Gastrocnemius medialis (tissue), 4 donors: ENCODE data around the gene GALK2. TPM values are rescaled to one million over a fixed set of nuclear protein-coding genes. Genes with fewer than 3 reads are reported as not detected.
"Not testable (repeated sequence)": the region's sequence is repeated elsewhere in the genome, so short reads cannot be mapped to it uniquely, and the experiment has no call there.

Experiments used
- ATAC-seq, 2 donors: fragments of 150-250 bp; one replicate each; pipeline ENCODE4 v1.9.1; 2016
- DNase-seq, 2 donors: peaks; one replicate each; pipeline ENCODE4 v3.0.0-alpha.2; 2019
- H3K27ac ChIP-seq, 4 donors: fragments of 200-600 bp; sonication (generic); 1 replicate in 1 of 4; 2 replicates in 3 of 4; pipeline ENCODE4 v1.5.1; 2016 to 2018; ENCODE audit warnings: mild to moderate bottlenecking in 2 of 4, moderate library complexity in 1 of 4
- H3K27me3 ChIP-seq, 3 donors: fragments of 200-600 bp; sonication (generic) in 2 of 3; 1 replicate in 1 of 3; 2 replicates in 2 of 3; pipeline versions ENCODE4 v1.5.1 to v1.6.0; 2016 to 2019; ENCODE audit warnings: mild to moderate bottlenecking in 1 of 3, moderate library complexity in 1 of 3
- H3K36me3 ChIP-seq, 2 donors: fragments of 200-600 bp; sonication (generic) in 1 of 2; one replicate each; pipeline ENCODE4 v1.5.1; 2017 to 2018
- H3K4me1 ChIP-seq, 2 donors: fragments of 200-600 bp; sonication (generic) in 1 of 2; one replicate each; pipeline ENCODE4 v1.5.1; 2016 to 2017; ENCODE audit warnings: mild to moderate bottlenecking in 2 of 2
- H3K4me3 ChIP-seq, 4 donors: fragments of 200-600 bp; sonication (generic) in 3 of 4; 1 replicate in 1 of 4; 2 replicates in 3 of 4; pipeline ENCODE4 v1.5.1; 2016 to 2019; ENCODE audit warnings: mild to moderate bottlenecking in 2 of 4
- H3K9me3 ChIP-seq, 3 donors: fragments of 200-600 bp; sonication (generic) in 2 of 3; 1 replicate in 1 of 3; 2 replicates in 2 of 3; pipeline ENCODE4 v1.5.1; 2016 to 2019
- POLR2A ChIP-seq, 2 donors: fragments of 450-650 bp; IDR thresholded peaks; one replicate each; pipeline ENCODE4 v1.6.1; 2017; ENCODE audit warnings: antibody characterized with exemption in 2 of 2, mild to moderate bottlenecking in 2 of 2, moderate library complexity in 2 of 2
- in situ Hi-C, 4 donors: fragments of 200-750 bp; cut with MboI; loops; one replicate each; pipeline versions ENCODE4 v1.15.0 to v1.8.0; 2017; ENCODE audit warnings: low sequenced_read_pairs in 4 of 4
- intact Hi-C: fragments of 100-400 bp; cut with DNase I; formaldehyde crosslinking; loops from one replicate; pipeline ENCODE4 v1.15.1; 2023; ENCODE audit warnings: low total_unique reads
- total RNA-seq, 4 donors: library from RNA; depleted of rRNA; stranded (reverse); fragments of >200 nt; gene quantifications; one replicate each; pipeline versions ENCODE4 v1.1.0 to v1.2.3, GENCODE V29; 2016
- TF ChIP-seq, protein P1 (sequence below), 5 experiments: fragments of 450-650 bp in 3 of 5; fragments of 200-600 bp in 2 of 5; sonication (generic) in 2 of 5; IDR thresholded peaks in 4 of 5; conservative IDR thresholded peaks in 1 of 5; 1 replicate in 4 of 5; 2 replicates in 1 of 5; pipeline ENCODE4 v1.5.1; 2016 to 2019; ENCODE audit warnings: antibody characterized with exemption in 5 of 5, mild to moderate bottlenecking in 3 of 5, moderate library complexity in 3 of 5

The GALK2 gene
- total RNA-seq, 4 donors from 2014 or later = 19.1 to 29.5 (median 22.9) TPM

DNA sequence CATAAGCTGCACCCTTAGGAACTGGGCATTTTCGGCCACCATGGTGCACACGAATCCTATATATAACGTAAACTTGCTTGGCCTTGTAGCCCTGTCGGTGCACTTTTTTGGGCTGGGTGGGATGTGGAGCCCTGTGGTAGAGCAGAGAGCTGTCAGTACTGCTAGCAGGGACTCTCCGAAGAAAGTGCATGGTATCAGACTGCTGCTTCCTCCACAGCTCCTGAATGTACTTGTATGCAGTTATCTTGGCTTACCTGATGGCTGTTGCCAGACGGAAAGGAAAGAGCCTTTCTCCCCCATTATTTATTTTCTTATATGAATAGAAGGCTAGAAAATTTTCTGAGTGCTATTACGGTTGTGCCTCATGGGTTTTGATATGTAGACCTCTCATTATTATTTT, 8.4 kb downstream of the GALK2 start:
- ATAC-seq = no peak
- intact Hi-C loops (no loop called here), in situ Hi-C loops (no loop called here)
- no peaks in the 10 kb centered on the region for H3K27me3 ChIP-seq
- no peak for TF ChIP-seq POLR2A (IDR thresholded peaks at IDR 0.05)
- TF ChIP-seq, protein P1, sequence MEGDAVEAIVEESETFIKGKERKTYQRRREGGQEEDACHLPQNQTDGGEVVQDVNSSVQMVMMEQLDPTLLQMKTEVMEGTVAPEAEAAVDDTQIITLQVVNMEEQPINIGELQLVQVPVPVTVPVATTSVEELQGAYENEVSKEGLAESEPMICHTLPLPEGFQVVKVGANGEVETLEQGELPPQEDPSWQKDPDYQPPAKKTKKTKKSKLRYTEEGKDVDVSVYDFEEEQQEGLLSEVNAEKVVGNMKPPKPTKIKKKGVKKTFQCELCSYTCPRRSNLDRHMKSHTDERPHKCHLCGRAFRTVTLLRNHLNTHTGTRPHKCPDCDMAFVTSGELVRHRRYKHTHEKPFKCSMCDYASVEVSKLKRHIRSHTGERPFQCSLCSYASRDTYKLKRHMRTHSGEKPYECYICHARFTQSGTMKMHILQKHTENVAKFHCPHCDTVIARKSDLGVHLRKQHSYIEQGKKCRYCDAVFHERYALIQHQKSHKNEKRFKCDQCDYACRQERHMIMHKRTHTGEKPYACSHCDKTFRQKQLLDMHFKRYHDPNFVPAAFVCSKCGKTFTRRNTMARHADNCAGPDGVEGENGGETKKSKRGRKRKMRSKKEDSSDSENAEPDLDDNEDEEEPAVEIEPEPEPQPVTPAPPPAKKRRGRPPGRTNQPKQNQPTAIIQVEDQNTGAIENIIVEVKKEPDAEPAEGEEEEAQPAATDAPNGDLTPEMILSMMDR (IDR thresholded peaks at IDR 0.05 in 4 of 5, conservative IDR thresholded peaks at IDR 0.05 in 1 of 5) = no peak
- H3K27ac ChIP-seq = no peak overlapping the region
- no peaks in the 10 kb centered on the region for H3K9me3 ChIP-seq
- no peaks in the 10 kb centered on the region for H3K4me1 ChIP-seq
- no peak overlapping the region for H3K4me3 ChIP-seq
- no peak for DNase-seq
- H3K36me3 ChIP-seq = no peaks in the 10 kb centered on the region

DNA sequence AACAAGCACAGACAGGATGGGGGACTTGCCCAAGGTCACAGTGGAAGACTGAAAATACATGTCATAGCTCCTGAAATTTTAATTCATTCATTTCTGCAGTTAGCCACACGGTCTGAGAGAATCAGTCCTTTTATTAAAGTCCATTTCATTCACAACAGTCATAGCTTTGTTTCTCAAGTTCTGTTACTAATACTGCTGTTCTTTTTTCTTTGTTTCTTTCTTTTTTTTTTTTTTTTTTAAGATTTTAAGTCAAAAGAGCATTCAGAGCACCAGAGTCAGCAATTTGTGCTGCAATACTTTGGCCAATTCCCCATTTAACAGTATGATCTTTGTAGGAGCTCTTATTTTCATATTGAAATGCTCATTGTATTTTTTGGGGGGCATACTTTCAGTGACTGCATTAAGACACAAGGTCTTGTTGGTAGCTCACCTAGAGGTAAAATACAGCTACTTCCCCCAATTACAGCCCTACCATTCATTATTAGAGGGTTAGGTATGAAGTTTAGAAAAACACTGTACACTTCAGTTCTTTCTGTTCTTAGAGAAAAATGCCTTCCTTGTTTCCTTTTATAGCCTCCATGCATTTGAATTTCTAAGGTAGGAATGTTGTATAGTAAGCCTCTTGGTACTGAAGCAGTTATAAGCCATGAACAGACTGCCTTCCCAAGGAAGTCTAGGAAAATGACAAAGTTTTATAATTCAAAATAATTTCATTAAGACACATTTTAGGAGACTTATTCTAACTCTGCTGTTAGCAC, 9.6 kb downstream of the GALK2 start:
- ATAC-seq = no peak
- DNase-seq = no peak
- Histone ChIP-seq H3K27me3 (no peaks in the 10 kb centered on the region), H3K9me3 (no peaks in the 10 kb centered on the region), H3K27ac (no peak overlapping the region), H3K36me3 (no peaks in the 10 kb centered on the region), H3K4me1 (no peaks in the 10 kb centered on the region), H3K4me3 (no peak overlapping the region)
- in situ Hi-C loops (no loop called here), intact Hi-C loops (no loop called here)
- TF ChIP-seq, protein P1 (IDR thresholded peaks at IDR 0.05 in 4 of 5, conservative IDR thresholded peaks at IDR 0.05 in 1 of 5) = no peak
- no peak for TF ChIP-seq POLR2A (IDR thresholded peaks at IDR 0.05)

DNA sequence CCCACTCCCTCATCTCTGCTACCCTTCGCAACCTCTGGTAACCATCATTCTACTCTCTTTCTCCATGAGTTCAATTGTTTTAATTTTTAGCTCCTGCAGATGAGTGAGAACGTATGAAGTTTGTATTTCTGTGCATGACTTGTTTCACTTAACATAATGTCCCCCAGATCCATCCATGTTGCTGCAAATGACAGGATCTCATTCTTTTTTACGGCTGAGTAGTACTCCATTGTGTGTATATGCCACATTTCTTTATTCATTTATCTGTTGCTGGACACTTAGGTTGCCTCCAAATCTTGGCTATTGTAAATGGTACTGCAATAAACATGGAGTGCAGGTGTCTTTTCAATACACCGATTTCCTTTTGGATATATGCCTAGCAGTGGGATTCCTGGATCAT, 12.1 kb downstream of the GALK2 start:
- DNase-seq (no peak), ATAC-seq (no peak)
- intact Hi-C loops (no loop called here), in situ Hi-C loops (no loop called here)
- no peaks in the 10 kb centered on the region for H3K36me3 ChIP-seq
- H3K27me3 ChIP-seq = no peaks in the 10 kb centered on the region
- H3K27ac ChIP-seq = no peak overlapping the region
- no peaks in the 10 kb centered on the region for H3K9me3 ChIP-seq
- TF ChIP-seq, protein P1 (IDR thresholded peaks at IDR 0.05 in 4 of 5, conservative IDR thresholded peaks at IDR 0.05 in 1 of 5) = no peak
- TF ChIP-seq POLR2A (IDR thresholded peaks at IDR 0.05) = no peak
- no peaks in the 10 kb centered on the region for H3K4me1 ChIP-seq
- H3K4me3 ChIP-seq = no peak overlapping the region

DNA sequence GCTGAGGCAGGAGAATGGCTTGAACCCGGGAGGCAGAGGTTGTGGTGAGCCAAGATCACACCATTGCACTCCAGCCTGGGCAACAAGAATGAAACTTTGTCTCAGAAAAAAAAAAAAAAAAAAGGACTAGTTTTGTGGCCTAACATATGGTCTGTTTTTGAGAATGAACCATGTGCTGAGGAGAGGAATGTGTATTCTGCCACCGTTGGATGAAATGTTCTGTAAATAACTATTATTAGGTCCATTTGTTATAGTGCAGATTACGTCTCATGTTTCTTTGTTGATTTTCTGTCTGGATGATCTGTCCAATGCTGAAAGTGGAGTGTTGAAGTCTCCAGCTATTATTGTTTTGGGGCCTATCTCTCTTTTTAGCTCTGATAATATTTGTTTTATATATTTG, 13.7 kb downstream of the GALK2 start:
- ATAC-seq, H3K27ac ChIP-seq, H3K4me3 ChIP-seq, H3K4me1 ChIP-seq, H3K36me3 ChIP-seq, H3K27me3 ChIP-seq, in situ Hi-C loops, H3K9me3 ChIP-seq, DNase-seq, intact Hi-C loops: not testable (repeated sequence)

DNA sequence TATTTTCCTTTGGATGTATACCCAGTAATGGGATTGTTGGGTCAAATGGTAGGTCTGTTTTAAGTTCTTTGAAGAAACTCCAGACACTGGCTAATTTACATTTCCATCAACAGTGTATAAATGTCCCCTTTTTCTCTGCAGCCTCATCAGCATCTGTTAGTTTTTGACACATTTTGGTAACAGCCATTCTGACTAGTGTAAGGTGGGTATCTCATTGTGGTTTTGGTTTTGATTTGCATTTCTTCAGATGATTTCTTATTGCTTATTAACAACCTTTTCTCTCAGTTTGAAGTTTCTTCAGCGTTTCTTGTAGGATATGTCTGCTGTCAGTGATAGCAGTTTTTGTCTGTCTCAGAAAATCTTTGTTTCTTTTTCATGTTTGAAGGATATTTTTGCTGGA, 15.4 kb downstream of the GALK2 start:
- TF ChIP-seq POLR2A (IDR thresholded peaks at IDR 0.05) = no peak
- TF ChIP-seq, protein P1 (IDR thresholded peaks at IDR 0.05 in 4 of 5, conservative IDR thresholded peaks at IDR 0.05 in 1 of 5) = no peak
- Histone ChIP-seq H3K9me3 (no peaks in the 10 kb centered on the region), H3K27ac (no peak overlapping the region), H3K4me1 (peaks cover 0 to 7% of the 10 kb centered on the region in 2 donors), H3K36me3 (no peaks in the 10 kb centered on the region), H3K27me3 (no peaks in the 10 kb centered on the region), H3K4me3 (no peak overlapping the region)
- DNase-seq (no peak), ATAC-seq (no peak)
- in situ Hi-C loops (no loop called here), intact Hi-C loops (no loop called here)
